Lung (tissue), 12 donors: ENCODE data around the gene LIMK2. TPM values are rescaled to one million over a fixed set of nuclear protein-coding genes. Genes with fewer than 3 reads are reported as not detected.

Experiments
- ATAC-seq: fragments of 200-7000 bp; cut with Tn5 transposase; one replicate; pipeline ENCODE4 v1.9.1; 2020; ENCODE audit warnings: moderate number of reproducible peaks; ENCODE audit not compliant: insufficient read depth, low FRiP score
- DNase-seq, 3 donors: peaks; one replicate each; pipeline ENCODE4 v3.0.0-alpha.2; 2013 to 2017
- H3K27ac ChIP-seq, 2 donors: one replicate each; pipeline ENCODE4 v1.5.1; 2013; ENCODE audit warnings: mild to moderate bottlenecking in 2 of 2, moderate library complexity in 2 of 2, control low read depth in 1 of 2, inconsistent platforms in 1 of 2, low read depth in 1 of 2, low read length in 1 of 2
- H3K27me3 ChIP-seq, 3 donors: one replicate each; pipeline ENCODE4 v1.5.1; 2013; ENCODE audit warnings: low read length in 2 of 3; ENCODE audit not compliant: control insufficient read depth in 3 of 3, insufficient read depth in 3 of 3
- H3K36me3 ChIP-seq, 4 donors: one replicate each; pipeline ENCODE4 v1.5.1; 2013; ENCODE audit warnings: low read length in 4 of 4, mild to moderate bottlenecking in 1 of 4, moderate library complexity in 1 of 4; ENCODE audit not compliant: control insufficient read depth in 4 of 4, insufficient read depth in 4 of 4
- H3K4me1 ChIP-seq, 5 donors: one replicate each; pipeline ENCODE4 v1.5.1; 2013; ENCODE audit warnings: low read length in 5 of 5, mild to moderate bottlenecking in 2 of 5, moderate library complexity in 1 of 5; ENCODE audit not compliant: control insufficient read depth in 5 of 5, insufficient read depth in 5 of 5
- H3K4me3 ChIP-seq: one replicate; pipeline ENCODE4 v1.5.1; 2013; ENCODE audit warnings: mild to moderate bottlenecking, control low read depth, moderate library complexity
- H3K9ac ChIP-seq, 2 donors: one replicate each; pipeline ENCODE4 v1.5.1; 2013; ENCODE audit warnings: low read length in 2 of 2, control low read depth in 1 of 2; ENCODE audit not compliant: insufficient read depth in 1 of 2
- H3K9me3 ChIP-seq, 4 donors: one replicate each; pipeline ENCODE4 v1.5.1; 2013; ENCODE audit warnings: low read length in 3 of 4, mild to moderate bottlenecking in 1 of 4, moderate library complexity in 1 of 4; ENCODE audit not compliant: control insufficient read depth in 4 of 4, insufficient read depth in 3 of 4
- WGBS, 2 donors: extraction: QIAGEN DNeasy Blood & Tissue Kit; methylation state at CpG; one replicate each; pipeline ENCODE4 v1.1.7; 2013; 5-methylcytosine and 5-hydroxymethylcytosine counted together
- polyA plus RNA-seq, 2 donors: library from polyadenylated mRNA; stranded (reverse); fragments of 200-250 nt; gene quantifications; one replicate each; pipeline ENCODE4 v1.2.1, GENCODE V29; 2013
- total RNA-seq, 2 donors: library from RNA; depleted of rRNA in 1 of 2; stranded (reverse); fragments of >200 nt in 1 of 2; gene quantifications; one replicate each; pipeline ENCODE4 v1.2.1, GENCODE V29; 2014 to 2021
- TF ChIP-seq, protein P1 (sequence below): IDR thresholded peaks from 2 replicates; pipeline ENCODE4 v1.5.1; 2012; ENCODE audit warnings: mild to moderate bottlenecking; ENCODE audit errors: control extremely low read depth, extremely low read depth
- donor health status: control.
- donor health status: control.
- donor health status: Bipolar disorder and iron deficiency.
- donor health status: healthy.
- donor health status: DM: yes; HTN: yes; CAD: no.

The LIMK2 gene
- total and polyA plus RNA-seq, 4 donors = 27.3 to 113 (median 81.4) TPM

GRCh38 chr22:31274017-31274416 is 61.9 kb downstream of the LIMK2 start:
- Histone ChIP-seq H3K4me3 (no peak overlapping the region), H3K9me3 (no peaks in the 10 kb centered on the region), H3K4me1 (peaks cover 0 to 2% (median 0%) of the 10 kb centered on the region in 5 donors), H3K9ac (no peak overlapping the region), H3K27me3 (no peaks in the 10 kb centered on the region), H3K27ac (no peak overlapping the region), H3K36me3 (peaks cover 0 to 45% (median 27%) of the 10 kb centered on the region in 4 donors)
- ATAC-seq (no peak), DNase-seq (no peak)
- TF ChIP-seq, protein P1, sequence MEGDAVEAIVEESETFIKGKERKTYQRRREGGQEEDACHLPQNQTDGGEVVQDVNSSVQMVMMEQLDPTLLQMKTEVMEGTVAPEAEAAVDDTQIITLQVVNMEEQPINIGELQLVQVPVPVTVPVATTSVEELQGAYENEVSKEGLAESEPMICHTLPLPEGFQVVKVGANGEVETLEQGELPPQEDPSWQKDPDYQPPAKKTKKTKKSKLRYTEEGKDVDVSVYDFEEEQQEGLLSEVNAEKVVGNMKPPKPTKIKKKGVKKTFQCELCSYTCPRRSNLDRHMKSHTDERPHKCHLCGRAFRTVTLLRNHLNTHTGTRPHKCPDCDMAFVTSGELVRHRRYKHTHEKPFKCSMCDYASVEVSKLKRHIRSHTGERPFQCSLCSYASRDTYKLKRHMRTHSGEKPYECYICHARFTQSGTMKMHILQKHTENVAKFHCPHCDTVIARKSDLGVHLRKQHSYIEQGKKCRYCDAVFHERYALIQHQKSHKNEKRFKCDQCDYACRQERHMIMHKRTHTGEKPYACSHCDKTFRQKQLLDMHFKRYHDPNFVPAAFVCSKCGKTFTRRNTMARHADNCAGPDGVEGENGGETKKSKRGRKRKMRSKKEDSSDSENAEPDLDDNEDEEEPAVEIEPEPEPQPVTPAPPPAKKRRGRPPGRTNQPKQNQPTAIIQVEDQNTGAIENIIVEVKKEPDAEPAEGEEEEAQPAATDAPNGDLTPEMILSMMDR = no peak
- WGBS, 2 donors = 62 to 83% methylated on average over 3 of the region's 3 CpGs

DNA sequence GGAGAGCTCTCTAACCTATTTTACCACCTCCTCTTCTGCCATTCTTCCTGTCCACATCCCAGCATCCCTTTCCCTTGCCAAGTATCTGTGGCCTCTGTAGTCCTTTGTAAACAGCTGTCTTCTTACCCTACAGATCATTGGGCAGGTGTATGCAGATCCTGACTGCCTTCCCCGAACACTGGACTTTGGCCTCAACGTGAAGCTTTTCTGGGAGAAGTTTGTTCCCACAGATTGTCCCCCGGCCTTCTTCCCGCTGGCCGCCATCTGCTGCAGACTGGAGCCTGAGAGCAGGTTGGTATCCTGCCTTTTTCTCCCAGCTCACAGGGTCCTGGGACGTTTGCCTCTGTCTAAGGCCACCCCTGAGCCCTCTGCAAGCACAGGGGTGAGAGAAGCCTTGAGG is 62.9 kb downstream of the LIMK2 start:
- WGBS, 2 donors = 85 to 94% methylated on average over 6 of the region's 6 CpGs
- Histone ChIP-seq H3K27me3 (no peaks in the 10 kb centered on the region), H3K36me3 (peaks cover 0 to 47% (median 29%) of the 10 kb centered on the region in 4 donors), H3K4me1 (peaks cover 0 to 2% (median 0%) of the 10 kb centered on the region in 5 donors), H3K9me3 (no peaks in the 10 kb centered on the region), H3K9ac (no peak overlapping the region), H3K4me3 (no peak overlapping the region), H3K27ac (peak overlapping the region in 1 of 2 donors; percentile 40)
- ATAC-seq = no peak
- no peak for DNase-seq
- TF ChIP-seq, protein P1 = no peak

DNA sequence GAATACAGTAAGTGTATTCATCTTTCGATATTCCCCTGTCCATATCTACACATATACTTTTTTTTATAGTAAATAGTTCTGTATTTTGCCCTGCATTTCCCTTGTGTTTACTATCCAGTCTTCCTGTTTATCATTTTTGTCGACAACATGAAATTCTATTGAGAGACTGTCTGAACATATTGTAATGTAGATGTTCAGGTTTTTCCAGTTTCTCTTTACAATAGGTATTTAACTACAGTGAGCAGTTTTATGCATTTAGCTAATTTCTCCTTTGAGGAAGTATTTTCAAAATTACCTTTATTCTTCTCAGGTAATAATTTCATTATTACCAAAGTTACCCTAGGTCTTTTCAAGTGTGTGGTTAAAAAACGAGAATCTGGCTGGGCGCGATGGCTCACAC is 63.5 kb downstream of the LIMK2 start:
- DNase-seq = no peak
- Histone ChIP-seq H3K27me3 (no peaks in the 10 kb centered on the region), H3K4me1 (peaks cover 0 to 2% (median 0%) of the 10 kb centered on the region in 5 donors), H3K9ac (no peak overlapping the region), H3K27ac (no peak overlapping the region), H3K9me3 (no peaks in the 10 kb centered on the region), H3K4me3 (no peak overlapping the region), H3K36me3 (peaks cover 4 to 48% (median 29%) of the 10 kb centered on the region in 4 donors)
- TF ChIP-seq, protein P1 = no peak
- no peak for ATAC-seq
- WGBS, 2 donors = 60 to 70% methylated on average over 5 of the region's 5 CpGs
